HG02884 (cell line): ENCODE measurements around the gene MAP3K2.

Experiments
- ATAC-seq: cut with Tn5 transposase; IDR thresholded peaks from one replicate; pipeline ENCODE4 v1.9.1; 2021; ENCODE audit warnings: mild to moderate bottlenecking, moderate library complexity; ENCODE audit not compliant: unreplicated experiment

The MAP3K2 gene

GRCh38 chr2:127386764-127387654 is 766 bp downstream of the MAP3K2 start:
- ATAC-seq, result peak; percentile 48

- no peak for ATAC-seq
These were observed 1.5 kb downstream of the MAP3K2 start for GRCh38 chr2:127386246-127386645.

GRCh38 chr2:127384529-127384928 is 3.2 kb downstream of the MAP3K2 start:
- ATAC-seq, result no peak

- ATAC-seq, result no peak
These were observed 4.9 kb downstream of the MAP3K2 start for GRCh38 chr2:127382831-127383230.

- ATAC-seq, result no peak
These were observed 6.0 kb downstream of the MAP3K2 start for GRCh38 chr2:127381762-127382161.

- ATAC-seq, result no peak
These were observed 7.9 kb downstream of the MAP3K2 start for GRCh38 chr2:127379712-127380355.

GRCh38 chr2:127378720-127379119 is 9.1 kb downstream of the MAP3K2 start:
- no peak for ATAC-seq

- ATAC-seq, result no peak
These were observed 10.5 kb downstream of the MAP3K2 start for GRCh38 chr2:127377262-127377661.

- no peak for ATAC-seq
These were observed 11.5 kb downstream of the MAP3K2 start for GRCh38 chr2:127376257-127376656.

- ATAC-seq, result no peak
These were observed 14.3 kb downstream of the MAP3K2 start for GRCh38 chr2:127373362-127374083.

GRCh38 chr2:127371037-127371436 is 16.7 kb downstream of the MAP3K2 start:
- ATAC-seq, result no peak

GRCh38 chr2:127370010-127370409 is 17.8 kb downstream of the MAP3K2 start:
- no peak for ATAC-seq

GRCh38 chr2:127365211-127365643 is 22.5 kb downstream of the MAP3K2 start:
- ATAC-seq, result no peak

GRCh38 chr2:127362971-127363370 is 24.8 kb downstream of the MAP3K2 start:
- no peak for ATAC-seq

- no peak for ATAC-seq
These were observed 25.6 kb downstream of the MAP3K2 start for GRCh38 chr2:127361929-127362885.

- no peak for ATAC-seq
These were observed 27.5 kb downstream of the MAP3K2 start for GRCh38 chr2:127360242-127360641.

- no peak for ATAC-seq
These were observed 28.3 kb downstream of the MAP3K2 start for GRCh38 chr2:127359520-127359919.

GRCh38 chr2:127358971-127359370 is 28.8 kb downstream of the MAP3K2 start:
- ATAC-seq, result no peak

- no peak for ATAC-seq
These were observed 29.7 kb downstream of the MAP3K2 start for GRCh38 chr2:127358044-127358443.

GRCh38 chr2:127357591-127357990 is 30.2 kb downstream of the MAP3K2 start:
- ATAC-seq, result no peak
